ENCODE data around the gene TBL1XR1.
"Not testable (repeated sequence)": the region's sequence is repeated elsewhere in the genome, so short reads cannot be mapped to it uniquely, and the experiment has no call there.

The TBL1XR1 gene

DNA sequence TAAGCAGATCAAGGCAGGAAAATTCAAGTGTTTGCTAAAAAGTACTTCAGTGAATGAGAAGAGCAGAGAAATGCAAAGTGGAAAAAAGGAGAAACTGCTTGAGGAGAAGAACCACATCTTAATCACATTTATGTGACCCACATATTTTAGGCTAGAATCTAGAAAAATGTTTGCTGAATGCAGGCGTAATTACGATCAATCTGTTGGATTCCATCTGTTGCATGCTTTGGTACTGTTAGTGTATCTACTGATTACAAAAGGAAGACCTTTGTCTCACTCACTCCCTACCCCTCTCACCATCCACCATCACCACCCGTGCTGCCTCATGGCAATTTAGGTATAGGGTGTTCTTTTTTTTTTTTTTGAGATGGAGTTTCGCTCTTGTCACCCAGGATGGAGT lies 9.7 kb upstream of the TBL1XR1 start:
- no peak for DNase-seq

DNA sequence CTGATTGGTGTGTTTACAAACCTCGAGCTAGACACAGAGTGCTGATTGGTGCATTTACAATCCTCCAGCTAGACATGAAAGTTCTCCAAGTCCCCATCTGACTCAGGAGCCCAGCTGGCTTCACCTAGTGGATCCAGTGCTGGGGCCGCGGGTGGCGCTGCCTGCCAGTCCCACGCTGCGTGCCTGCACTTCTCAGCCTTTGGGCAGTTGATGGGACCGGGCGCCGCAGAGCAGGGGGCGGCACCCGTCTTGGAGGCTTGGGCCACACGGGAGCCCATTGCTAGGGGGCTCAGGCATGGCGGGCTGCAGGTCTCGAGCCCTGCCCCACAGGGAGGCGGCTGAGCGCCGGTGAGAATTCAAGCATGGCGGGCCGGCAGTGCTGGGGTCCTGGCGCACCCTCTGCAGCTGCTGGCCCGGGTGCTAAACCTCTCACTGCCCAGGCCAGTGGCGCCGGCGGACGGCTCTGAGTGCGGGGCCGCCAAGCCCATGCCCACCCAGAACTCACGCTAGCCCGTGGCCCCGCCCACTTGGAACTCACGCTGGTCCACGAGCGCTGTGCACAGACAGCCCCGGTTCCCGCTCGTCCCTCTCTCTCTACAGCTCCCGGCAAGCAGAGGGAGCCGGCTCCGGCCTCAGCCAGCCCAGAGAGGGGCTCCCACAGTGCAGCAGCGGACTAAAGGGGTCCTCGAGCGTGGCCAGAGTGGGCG lies 6.6 kb upstream of the TBL1XR1 start:
- no peak for DNase-seq

DNA sequence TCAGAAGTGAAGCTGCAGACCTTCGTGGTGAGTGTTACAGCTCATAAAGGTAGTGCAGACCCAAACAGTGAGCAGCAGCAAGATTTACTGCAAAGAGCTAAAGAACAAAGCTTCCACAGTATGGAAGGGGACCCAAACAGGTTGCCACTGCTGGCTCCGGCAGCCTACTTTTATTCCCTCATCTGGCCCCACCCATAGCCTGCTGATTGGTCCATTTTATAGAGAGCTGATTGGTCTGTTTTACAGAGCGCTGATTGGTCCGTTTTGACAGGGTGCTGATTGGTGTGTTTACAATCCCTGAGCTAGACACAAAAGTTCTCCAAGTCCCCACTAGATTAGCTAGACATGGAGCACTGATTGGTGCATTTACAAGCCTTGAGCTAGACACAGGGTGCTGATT lies 5.7 kb upstream of the TBL1XR1 start:
- DNase-seq = not testable (repeated sequence)

DNA sequence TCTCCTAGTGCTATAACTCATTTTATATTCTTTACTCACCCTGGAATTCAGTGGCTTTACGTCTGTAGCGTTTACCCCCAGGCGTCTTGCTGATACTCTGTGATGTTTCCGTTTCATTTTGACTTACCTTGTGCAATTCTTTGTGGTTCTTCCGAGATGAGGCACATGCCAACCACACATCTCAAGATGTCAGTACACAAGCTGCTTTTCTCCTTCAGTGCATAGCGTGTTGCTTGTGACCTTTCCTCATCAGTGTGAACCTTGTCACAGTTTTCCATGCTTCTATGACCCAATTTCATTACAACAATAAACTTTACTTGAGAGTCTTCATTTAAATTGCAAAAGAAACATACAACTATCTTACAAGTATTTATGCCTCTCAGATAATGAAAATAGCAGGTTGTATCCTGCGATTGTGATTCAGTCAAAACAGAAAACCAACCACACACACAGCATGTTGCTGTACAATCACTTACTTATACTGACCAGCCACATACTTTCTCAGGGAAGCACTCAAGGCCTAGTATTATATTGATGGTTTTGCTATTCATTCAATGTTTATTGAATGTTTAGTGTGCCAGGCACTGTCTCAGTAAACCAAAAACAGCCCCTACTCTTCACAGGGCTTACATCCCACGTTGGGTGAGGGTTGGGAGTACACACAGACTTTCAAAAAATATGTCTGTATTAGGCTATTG lies 4.6 kb upstream of the TBL1XR1 start:
- DNase-seq = no peak

DNA sequence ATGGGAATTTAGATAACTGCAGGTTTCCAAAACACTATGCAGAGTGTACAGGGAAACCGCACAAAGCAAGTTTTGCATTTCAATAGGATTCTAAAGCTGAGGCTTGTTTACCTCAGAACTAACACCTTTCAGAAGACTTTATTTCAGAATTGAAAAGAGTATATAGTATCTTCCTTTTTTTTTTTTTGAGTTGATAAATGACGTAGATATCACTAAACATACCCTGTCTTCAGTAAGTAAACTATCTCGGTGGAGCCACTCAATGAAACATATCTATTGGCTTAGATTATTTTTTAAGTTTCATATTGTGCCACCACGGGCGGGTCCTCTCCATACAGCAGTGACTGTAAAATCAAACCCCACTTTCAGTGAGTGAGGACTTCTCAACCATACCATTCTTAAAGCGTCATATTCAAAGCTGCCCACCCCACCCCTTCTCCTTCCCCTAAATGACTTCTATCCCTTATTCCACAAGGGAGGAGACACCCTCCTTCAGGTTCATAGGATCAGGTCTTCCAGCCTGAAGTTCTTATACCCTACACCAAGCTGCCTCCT lies 2.0 kb upstream of the TBL1XR1 start:
- DNase-seq = no peak

DNA sequence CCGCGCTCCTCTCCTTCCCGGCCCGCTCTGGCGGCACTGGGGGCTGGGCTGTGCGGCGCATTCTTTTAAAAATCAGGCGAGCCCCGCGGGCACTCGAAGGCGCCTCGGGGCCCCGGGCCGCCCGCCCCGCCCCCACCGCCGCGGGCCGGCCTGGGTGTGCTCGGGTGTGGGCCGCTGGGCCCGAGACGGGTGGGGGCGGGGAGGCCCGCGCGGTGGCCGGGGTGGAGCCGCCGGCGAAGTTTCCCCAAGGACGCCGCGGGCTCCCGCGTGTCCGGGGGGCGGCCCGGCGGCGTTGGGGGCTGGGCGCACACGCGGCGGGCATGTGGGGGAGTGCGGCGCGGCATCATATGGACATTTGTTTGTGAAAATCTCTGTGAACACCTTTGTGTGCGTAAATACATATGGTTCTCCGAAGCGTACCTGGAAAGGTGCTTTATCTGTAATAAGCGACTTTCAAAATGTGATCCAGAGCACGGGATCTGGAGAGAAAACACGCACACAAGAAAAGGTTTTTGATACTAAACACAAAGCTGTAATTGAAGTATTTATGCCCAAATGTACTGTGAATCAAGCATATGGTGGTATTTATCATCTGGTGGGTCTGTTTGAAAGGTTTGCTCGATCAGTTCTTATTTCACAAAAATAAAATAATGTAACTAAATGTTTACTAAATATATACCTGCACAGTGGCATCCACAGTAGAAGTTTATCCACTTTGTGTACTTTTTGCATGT lies 612 bp upstream of the TBL1XR1 start:
- DNase-seq = no peak

DNA sequence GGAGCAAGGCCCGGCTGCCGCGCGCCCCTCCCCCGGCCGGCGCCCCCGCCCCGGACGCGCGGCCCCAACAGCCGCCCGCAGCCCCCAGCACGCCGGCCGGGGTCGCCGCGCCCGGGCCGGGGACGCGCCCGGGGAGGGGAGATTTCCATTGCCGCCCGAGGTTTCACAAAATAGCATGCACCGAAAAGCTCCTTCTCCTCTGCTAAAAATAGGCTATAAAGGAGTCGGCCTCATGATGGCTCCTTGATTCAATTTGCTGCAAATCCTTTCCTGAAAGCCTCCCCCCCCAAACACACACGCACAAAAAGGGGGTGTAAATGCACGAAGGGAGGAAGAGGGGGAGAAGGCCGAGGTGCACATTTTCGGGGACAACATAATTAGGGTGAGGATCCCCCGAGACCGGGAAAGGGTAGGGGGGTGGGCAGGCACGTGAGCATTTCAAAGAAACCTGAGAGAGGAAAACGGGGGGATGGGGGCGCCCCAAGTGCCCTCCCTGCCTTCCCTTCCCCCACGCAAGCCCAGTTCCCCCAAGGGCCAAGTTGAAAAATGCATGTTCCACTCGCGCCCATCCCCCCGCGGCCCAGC lies 734 bp downstream of the TBL1XR1 start:
- DNase-seq = no peak

DNA sequence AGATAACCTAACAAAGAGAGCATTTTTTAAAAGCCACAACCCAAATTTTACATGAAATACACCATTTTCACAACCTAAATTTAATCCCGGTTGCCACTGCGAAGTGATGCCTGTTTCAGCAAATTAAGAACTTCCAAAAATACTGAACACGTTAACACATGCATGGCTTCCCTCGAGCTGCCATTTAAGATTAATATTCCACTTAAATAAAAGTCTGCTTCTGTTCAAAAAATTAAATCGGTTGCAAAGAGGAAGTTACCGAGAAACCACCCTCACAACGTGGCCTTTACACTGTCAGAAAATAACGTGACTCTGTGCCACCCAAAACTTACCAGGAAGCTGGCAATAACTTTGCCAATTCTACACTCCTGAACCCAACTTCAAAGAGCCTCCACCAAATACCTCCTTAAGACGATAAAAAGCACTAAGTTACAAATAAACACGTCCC lies 1.2 kb downstream of the TBL1XR1 start:
- DNase-seq = no peak

DNA sequence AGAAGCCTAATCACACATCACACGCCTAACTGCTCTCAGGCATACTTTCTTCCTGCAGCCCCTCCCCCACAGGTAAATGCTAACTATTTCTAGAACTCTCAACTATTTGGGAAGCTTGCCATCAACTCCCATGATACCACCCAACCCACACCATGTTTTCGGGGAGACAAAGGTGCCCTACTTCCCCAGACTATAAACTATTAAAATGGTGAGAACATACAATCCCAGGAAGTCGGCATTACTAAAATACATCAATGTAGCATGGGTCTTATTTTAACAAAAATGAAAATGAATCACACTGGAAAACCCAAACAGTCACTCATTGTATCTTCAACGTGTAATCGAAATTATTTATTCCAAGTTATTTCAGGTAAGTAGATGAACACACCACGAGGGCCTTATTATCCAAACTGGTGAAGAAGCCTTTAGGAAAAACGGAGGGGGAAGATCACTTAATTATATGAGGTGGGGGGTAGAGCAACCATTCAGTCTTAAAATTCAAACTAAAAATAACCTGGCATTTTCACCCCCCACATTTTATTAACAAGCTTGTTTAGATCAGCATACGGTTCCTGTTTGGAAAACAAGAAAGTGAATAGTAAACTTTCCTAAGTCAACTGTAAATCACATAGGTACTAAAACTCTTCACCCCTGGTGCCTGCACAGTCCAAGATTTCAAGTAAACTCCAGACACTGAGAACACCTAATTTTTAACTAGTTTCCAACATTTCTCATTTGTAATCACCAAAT lies 1.9 kb downstream of the TBL1XR1 start:
- DNase-seq = no peak

DNA sequence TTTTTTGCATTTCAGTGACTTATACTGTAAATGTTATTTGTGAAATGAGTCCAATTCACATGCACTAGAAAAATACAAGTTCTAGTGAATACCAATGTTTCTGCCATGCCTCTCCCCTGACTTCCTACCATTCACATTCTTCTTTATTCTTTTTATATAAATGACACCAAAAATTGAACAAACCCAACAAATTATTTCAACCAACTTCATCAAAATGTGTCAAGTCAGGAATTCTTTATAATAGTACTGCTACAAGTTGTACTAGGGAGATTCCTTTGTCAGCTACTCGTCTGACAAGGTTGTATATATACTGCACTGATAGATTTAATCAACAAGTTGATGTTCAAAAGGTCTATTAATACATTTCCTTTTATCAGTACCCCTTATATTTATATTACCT lies 3.0 kb downstream of the TBL1XR1 start:
- DNase-seq = no peak

DNA sequence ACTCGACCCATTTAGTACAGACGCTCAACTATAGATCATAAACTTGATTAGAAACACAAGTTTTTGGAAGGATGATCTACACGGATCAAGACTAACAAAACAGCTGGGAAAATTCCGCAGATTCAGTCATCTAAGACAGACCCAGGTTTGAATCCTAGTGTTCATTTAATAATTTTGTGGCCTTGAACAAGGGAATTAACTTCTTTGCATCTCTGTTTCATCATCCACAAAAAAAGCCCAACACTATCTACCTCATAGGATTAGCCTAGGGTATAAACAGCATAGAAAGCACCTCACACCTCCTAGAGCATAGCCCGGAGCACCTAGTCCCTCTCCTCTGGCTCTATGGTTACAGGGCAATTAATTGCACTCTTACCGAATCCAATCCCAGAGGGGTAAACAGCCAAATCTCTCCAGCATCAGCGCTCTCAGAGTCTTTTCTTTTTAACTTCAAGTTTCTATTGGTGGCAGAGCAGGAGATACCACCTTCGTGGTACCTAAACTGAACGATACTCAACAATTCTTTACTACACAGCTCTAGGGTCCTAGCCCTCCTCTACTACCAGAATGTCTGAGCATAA lies 3.5 kb downstream of the TBL1XR1 start:
- DNase-seq = no peak

DNA sequence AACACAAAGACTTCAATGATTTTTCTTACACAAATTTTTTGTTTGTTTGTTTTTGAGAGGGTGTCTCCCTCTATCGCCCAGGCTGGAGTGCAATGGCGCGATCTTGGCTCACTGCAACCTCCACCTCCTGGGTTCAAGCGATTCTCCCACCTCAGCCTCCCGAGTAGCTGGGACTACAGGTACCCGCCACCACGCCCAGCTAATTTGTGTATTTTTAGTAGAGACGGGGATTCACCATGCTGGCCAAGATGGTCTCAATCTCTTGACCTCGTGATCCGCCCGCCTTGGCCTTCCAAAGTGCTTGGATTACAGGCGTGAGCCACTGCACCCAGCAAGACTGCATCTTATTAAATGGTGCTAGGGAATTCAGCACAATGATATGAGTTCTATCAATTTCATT lies 4.0 kb downstream of the TBL1XR1 start:
- DNase-seq = not testable (repeated sequence)

DNA sequence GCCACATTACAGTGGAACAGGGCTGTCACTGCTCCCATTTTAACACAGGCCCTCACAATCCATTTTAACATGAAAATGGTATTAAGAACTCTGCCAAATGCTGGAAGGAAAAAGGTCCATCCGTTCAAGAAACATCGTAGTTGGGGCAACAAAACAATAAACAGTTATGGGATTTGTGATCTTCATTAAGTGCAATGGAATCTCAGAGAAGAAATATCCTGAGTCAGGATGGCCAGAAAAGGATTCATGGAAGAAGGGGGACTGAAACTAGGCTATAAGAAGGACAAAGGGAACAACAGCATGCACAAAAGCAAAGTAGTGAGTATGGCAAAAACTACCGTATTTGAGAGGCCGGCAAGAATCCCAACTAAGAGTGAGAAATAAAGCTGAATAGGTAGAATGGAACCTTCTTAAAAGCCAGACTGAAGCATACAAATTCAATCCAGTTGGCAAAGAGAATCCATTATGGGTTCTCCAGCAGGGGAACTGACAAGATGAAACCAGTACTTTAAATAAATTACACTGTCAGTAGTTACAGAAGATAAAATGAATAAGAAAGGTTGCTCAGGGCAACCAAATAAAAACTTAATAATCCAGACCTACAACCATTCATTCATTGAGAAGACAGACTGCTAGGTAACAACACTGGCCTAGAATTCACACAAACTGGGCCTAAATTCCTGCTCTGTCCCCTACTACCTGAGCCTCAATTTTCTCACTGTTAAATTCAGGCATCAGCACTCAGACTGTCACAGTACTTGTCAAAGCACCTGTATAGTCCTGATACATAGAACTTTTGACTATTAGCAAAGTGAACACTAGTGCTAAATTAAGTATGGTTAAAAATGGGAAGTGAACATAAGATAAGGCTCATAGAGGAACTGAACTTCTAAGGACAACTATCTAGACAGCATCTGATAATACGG lies 6.3 kb downstream of the TBL1XR1 start:
- no peak for DNase-seq

DNA sequence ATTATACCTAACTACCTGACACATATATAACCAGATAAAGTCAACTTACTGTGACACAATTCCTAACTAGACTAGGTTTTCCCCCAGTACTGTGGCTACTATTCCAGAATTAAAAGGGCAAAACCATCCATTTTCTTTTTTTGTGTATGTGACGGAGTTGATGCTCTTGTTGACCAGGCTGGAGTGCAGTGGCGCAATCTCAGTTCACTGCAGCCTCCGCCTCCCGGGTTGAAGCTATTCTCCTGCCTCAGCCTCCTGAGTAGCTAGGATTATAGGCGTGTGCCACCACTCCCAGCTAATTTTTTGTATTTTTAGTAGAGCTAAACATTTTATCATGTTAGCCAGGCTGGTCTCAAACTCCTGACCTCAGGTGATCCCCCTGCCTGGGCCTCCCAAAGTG lies 7.1 kb downstream of the TBL1XR1 start:
- DNase-seq = not testable (repeated sequence)

DNA sequence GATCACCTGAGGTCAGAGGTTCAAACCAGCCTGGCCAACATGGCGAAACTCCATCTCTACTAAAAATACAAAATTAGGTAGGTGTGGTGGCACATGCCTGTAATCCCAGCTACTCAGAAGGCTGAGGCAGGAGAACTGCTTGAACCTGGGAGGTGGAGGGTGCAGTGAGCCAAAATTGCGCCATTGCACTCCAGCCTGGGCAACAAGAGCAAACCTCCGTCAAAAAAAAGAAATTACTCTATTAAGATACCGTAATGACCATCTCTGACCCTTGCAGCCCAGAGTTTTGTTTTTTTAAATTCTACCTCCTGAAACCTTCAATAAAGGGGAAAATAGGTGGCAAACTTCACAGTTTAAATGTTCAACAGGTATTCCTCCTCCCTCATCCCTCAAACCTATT lies 9.0 kb downstream of the TBL1XR1 start:
- DNase-seq = not testable (repeated sequence)

DNA sequence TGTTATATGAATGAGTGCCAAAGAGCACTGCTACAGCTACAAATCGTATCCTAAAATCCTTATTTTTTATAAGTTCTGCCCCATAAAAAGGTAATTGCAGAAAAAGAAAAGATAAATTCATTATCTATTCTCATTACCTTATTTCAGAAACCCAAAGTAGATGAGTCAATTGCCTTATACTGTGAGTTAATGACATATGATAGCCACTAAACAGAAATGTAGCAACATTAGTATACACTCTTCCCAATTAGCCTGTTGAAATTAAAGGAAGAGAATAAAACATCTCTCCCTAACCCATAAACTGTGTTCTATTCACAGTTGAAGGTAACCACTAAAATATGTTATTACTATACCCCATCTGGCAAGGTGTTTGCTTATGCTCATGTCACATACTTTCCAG lies 11.0 kb downstream of the TBL1XR1 start:
- no peak for DNase-seq

DNA sequence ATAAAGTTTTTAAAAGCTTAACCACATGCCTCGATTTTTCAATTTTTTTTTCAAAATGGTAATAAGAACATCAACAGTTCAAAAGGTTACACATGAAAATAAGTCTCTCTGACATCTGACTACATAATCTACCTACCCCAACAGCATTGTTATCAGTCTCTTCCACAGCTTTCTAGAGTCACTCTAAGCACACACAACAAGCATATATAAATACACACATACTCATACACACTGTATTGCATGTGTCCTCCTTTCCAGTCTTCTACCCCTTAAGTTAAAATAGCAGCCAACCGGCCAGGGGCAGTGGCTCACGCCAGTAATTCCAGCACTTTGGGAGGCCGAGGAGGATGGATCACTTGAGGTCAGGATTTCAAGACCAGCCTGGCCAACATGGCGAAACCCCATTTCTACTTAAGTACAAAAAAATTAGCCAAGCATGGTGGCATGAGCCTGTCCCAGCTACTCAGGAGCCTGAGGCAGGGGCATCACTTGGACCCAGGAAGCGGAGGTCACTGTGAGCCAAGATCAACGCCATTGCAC lies 12.2 kb downstream of the TBL1XR1 start:
- DNase-seq = no peak

DNA sequence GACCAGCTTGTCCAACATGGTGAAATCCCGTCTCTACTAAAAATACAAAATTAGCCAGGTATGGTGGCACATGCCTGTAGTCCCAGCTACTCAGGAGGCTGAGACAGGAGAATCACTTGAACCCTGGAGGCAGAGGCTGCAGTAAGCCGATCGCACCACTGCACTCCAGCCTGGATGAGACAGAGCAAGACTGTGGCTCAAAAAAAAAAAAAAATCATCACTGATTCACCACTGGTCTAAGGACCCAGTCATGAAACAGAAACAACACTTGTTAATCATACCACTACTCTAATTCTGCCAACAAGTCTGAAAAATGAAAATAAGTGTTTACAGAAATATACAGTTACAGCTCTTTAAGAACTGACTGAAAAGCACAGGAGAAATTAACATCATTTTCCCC lies 12.7 kb downstream of the TBL1XR1 start:
- not testable (repeated sequence) for DNase-seq

DNA sequence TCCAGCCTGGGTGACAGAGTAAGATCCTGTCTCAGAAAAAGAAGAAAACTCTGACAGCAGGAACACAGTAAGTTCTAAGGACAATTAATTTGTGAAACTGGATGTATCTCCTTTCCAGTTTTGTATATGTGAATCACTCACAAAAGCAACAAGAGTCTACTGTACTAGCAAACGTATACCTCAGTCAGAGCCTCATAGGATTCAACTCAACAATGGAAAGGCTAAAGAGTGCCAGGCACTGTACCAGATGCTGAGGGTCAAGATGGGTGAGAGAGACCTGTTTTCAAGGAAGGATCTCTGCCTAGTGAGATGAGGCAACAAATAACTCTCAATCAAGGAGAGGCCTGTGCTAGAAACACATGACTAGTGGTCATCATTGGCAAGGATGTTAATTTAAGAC lies 14.9 kb downstream of the TBL1XR1 start:
- no peak for DNase-seq

DNA sequence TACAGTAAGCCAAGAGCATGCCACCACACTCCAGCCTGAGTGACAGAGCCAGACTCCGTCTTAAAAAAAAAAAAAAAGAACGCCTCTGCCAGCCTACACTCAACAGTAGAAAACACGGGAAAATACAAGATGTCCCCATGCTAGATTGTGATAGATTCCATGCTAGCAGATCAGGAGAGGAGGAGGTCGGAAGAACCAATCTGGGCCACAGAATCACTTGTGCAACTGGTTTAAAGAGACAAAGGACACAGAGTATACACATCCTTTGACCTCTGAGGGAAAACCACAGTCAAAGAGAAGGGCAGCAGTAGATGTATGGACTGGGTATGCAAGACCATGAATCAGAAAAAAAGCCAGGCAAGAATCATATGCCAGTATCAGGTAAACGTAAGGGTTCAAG lies 15.9 kb downstream of the TBL1XR1 start:
- no peak for DNase-seq

DNA sequence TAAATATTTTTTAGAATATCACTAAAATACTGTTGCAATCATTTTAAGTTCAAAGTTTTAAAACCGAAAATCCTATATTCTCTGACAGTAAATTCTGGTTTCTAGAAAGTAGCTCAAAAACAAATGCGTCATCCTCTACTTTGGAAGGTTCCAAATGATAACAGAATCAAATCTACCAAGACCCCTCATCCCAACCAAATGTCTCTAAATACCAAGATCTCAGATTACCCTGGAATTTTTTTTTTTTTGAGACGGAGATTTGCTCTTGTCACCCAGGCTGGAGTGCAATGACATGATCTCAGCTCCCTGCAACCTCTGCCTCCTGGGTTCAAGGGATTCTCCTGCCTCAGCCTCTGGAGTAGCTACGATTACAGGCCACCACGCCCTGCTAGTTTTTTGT lies 16.8 kb downstream of the TBL1XR1 start:
- DNase-seq = no peak

All from GOT3 (cell line).